Epithelial cell of esophagus (primary cell): ENCODE measurements around the gene CUL9.

Source experiments
- DNase-seq: peaks from one replicate; pipeline ENCODE4 v3.0.0; 2010; ENCODE audit warnings: low read depth
- H3K4me3 ChIP-seq: 2 replicates; pipeline ENCODE4 v1.5.1; 2011; ENCODE audit warnings: mild to moderate bottlenecking, low read length, control low read depth
- TF ChIP-seq, protein P1 (sequence below): IDR thresholded peaks from 2 replicates; pipeline ENCODE4 v1.5.1; 2011; ENCODE audit warnings: low read depth, mild to moderate bottlenecking, low read length, control low read depth, inconsistent platforms; ENCODE audit not compliant: insufficient read depth; ENCODE audit errors: missing control alignments

Gene CUL9

DNA sequence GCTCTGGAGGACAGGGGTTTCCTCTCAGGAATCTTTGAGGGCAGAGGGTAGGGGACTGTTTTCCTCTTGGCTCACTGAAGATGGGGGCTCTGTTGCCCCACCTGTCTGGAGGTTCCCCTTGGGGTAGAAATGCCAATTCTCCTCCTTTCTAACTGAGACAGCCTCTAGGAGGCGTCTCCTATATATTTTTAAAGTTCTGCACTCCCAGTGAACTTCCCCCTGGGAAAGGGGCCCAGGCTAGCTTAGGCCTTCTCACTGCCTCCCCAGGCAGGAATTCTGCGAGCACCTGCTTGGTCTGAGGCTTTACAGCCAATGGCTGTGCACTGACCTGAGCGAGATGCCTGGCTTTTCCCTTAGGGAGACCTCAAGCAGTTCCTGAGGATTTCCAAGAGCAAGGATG is 35.7 kb upstream of the CUL9 start:
- TF ChIP-seq, protein P1, sequence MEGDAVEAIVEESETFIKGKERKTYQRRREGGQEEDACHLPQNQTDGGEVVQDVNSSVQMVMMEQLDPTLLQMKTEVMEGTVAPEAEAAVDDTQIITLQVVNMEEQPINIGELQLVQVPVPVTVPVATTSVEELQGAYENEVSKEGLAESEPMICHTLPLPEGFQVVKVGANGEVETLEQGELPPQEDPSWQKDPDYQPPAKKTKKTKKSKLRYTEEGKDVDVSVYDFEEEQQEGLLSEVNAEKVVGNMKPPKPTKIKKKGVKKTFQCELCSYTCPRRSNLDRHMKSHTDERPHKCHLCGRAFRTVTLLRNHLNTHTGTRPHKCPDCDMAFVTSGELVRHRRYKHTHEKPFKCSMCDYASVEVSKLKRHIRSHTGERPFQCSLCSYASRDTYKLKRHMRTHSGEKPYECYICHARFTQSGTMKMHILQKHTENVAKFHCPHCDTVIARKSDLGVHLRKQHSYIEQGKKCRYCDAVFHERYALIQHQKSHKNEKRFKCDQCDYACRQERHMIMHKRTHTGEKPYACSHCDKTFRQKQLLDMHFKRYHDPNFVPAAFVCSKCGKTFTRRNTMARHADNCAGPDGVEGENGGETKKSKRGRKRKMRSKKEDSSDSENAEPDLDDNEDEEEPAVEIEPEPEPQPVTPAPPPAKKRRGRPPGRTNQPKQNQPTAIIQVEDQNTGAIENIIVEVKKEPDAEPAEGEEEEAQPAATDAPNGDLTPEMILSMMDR: no peak
- DNase-seq: no peak
- H3K4me3 ChIP-seq: no peak overlapping the region

DNA sequence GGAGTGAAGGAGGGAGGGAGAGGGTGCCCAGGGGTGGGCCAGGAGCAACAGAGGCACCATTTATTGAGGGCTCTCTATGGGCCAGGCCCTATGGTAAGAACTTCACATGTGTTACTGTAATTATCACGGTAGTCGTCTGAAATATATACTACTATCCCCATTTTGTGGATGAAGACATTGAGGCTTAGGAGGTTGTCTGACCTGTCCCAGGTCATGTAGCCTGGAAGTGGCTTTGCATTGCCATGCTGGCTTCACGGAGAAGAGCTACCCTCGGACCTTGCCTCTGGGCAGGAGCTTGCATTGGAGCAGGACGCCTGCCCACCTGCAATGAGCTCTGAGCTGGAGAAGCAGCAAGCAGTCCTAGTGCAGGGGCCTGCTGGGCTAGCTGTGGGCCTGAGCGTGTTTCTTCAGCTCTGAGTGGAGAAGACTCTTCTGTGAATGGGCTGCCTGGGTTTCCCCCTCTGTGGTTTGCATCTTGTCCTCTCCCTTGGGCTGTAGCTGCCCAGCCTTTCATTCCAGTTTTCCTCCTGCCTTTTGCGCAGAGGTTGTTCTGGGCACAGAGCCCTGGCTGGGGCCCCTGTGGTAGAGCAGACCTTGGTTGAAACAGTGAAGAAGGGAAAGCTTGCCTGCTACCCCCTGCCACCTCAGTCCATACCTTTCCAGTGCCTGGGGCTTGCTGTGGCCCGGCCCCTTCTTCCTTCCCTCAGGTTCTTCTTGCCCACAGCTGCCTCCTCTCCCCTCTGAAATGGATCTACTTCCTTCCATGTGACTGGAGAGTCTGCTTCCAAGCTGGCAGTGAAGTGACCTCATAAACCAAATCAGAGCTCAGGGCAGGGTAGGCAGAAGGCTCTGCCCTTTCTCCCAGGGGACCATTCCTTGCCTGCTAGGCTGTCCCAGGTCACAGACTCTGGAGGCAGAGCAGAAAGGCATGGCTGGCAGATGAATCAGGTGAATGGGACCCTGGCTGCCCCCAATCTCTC is 35.0 kb upstream of the CUL9 start:
- TF ChIP-seq, protein P1: no peak
- H3K4me3 ChIP-seq: no peak overlapping the region
- no peak for DNase-seq

DNA sequence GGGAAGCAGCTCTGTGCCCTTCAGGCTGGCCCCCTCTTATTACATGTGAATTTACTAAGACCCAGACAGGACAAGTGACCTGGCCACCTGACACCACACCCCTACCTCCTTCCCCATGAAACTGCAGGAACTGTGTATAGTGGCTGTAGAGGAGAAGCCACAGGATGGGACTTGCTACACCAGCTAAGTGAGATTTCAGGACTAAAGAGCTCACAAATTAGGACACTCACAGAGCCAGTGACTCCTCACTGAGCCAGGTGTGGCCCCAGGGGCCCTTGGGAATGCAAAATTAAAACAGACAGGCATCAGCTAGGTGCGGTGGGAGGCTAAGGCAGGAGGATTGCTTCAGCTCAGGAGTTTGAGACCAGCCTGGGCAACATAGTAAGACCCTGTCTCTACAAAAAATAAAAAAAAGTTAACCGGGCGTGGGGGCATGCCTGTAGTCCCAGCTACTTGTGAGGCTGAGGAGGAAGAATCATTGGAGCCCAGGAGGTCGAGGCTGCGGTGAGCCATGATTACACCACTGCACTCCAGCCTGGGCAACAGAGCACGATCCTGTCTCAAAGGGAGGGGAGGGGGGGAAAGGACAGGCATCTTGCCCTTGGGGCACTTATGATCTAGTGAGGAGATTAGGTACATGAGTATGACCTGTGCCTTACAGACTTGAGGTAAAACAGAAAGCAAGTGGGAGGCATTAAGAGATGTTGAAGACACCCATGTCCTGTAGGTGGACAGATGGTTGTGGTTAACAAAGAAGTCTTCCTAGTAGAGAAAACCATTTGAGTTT is 34.1 kb upstream of the CUL9 start:
- TF ChIP-seq, protein P1: no peak
- DNase-seq: no peak
- no peak overlapping the region for H3K4me3 ChIP-seq

DNA sequence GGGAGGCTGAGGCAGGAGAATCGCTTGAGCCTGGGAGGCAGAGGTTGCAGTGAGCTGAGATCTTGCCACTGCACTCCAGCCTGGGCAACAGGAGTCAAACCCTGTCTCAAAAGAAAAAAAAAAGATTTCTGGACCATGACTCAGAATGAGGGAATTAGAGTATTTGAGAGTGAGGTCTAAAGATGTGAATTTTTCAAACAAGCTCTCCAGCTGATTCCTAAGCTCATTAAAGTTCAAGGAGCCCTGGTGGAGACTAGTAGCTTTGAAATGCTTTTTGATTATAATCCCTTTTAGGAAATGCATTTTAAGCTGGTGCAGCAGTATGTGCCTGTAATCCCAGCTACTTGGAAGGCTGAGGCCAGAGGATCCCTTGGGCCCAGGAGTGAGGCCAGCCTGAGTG is 32.7 kb upstream of the CUL9 start:
- DNase-seq: no peak
- TF ChIP-seq, protein P1: no peak
- H3K4me3 ChIP-seq: no peak overlapping the region

DNA sequence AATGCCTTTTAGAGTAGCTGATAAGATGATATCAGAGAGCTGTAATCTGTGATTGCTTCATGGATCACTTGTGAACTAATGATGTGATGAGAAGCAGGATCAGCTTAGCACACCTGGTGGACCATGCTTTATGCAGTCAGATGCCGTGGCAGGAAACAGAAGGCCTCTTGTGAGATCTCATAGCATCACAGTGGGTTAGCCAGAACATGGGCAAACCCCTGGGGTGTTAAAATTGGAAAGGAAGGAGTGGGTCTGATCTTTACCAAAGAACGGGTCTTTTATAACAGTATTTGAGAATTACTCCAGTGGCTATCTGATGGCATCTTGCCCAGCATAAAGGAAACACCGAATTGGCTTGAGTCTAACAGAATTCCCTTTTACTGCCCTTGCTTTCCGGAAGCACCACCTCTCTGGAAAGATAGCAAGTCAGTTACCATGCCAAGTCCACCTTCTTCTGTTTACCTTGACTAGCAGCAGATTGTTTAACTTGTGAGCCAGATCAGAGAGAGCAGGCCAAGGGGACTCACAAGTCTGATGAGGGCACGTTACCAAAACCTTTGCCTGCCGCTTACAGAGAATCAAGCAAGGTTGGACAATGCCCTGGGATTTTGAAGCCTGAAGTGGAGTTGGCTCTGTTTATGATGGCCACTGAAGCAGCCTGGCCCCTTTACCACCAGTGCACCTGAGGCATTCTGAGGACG is 31.8 kb upstream of the CUL9 start:
- H3K4me3 ChIP-seq: no peak overlapping the region
- TF ChIP-seq, protein P1: no peak
- no peak for DNase-seq

DNA sequence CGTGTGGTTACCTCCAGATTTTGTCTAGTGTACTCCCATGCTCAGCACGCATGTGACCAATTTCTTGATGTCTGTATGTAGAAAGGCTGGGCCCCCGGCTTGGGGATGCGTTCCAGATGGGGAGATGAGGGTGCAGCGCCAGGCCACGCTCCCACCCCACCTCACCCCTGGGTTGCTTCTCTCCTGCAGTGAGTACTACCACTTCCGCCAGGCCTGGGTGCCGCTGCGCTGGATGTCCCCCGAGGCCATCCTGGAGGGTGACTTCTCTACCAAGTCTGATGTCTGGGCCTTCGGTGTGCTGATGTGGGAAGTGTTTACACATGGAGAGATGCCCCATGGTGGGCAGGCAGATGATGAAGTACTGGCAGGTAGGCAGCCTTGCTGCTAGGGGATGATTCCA is 22.4 kb upstream of the CUL9 start:
- H3K4me3 ChIP-seq: no peak overlapping the region
- DNase-seq: no peak
- TF ChIP-seq, protein P1: no peak
